GM21576 (cell line): ENCODE measurements around the gene TFEB.

Experiments
- ATAC-seq: cut with Tn5 transposase; IDR thresholded peaks from one replicate; pipeline ENCODE4 v1.9.1; 2021; ENCODE audit warnings: mild to moderate bottlenecking, moderate library complexity; ENCODE audit not compliant: unreplicated experiment

Gene TFEB

DNA sequence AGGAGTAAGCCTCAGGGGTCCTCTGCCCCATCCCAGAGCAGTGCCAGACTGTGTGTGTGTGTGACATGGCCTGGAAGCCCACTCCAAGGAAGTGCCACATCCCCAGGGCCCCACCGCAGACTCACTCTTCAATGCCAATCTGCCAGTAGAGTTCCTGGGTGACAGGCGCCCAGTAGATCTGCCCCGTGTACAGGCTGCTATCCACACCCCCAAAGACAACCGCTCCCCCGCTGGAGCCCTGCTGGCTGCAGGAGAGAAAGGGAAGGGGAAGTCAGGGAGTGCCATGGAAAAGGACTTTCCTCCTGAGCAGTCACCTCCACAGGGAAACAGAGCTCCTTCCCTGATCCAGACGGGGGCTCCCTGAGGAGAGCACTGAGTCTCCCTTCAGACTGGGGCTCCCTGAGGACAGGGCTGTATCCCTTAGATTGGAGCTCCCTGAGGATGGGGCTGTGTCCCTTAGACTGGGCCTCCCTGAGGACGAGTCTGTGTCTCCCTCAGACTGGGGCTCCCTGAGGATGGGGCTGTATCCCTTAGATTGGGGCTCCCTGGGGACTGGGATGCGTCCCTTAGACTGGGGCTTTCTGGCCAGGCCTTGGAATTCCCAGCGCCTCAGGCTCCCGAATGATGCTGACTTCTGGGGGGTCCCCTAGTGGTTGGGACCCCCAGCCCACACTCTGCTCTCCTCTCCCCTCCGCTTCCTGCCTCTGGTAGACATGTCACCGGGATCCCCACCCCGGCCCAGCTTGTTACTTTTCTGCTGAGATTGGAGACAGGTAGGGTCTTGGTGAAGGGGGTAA is 5.2 kb upstream of the TFEB start:
- ATAC-seq = no peak

DNA sequence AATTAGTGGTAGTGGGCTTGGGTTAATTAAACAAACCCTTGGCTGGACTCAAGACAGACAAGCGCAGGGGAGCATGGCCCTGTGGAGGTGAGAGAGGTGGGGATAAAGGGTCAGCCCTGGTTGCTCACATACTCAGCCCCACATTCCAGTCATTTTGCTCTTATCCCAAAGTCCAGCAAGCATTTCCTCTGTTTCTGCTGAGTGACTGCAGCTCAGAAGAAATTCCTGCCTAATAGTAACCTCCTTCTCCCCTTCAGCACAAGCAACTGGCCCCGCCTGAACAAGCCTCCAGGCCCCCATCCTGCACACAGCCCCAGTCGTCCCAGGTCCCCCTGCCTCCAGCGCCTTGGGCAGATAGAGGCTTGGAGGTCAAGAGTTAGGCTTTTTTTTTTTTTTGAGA is 3.6 kb upstream of the TFEB start:
- no peak for ATAC-seq

- ATAC-seq = no peak
These were observed 2.3 kb upstream of the TFEB start for GRCh38 chr6:41737591-41738130.

DNA sequence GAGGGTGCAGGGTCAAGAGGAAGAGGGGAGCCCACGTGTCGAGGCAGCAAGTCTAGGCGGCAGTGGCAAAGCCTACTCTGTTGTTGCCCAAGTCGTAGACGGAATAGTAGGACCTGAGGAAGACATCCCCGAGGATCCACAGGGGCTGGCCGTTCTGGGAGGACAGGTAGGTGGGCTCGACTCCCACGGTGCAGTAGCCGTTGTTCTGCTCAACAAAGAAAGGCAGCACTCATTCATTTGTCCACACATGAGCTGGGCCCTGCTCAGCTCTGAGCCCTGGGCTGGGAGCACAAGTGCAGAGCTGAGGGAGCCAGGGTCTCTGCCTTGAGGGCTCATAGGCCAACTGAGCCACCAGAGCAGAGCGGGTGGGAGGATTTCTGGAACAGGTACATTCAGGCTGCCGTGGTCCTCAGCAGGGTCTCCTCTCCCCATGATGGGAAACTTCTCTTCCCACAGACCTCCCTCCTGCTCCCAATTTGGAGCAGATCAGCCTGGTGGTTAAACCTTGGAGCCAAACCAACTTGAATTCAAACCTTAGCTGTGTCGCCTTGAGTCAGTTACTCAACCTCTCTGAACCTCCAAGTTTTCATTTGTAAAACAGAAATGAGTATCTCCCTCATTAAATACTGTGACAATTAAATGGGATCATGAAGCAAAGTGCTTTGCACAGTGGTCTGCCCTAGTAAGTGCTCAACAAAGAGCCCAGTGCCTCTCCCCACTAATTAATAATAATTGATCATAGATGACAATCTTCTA is 1.6 kb upstream of the TFEB start:
- ATAC-seq = no peak

GRCh38 chr6:41736186-41736733 is 852 bp upstream of the TFEB start:
- ATAC-seq = no peak

DNA sequence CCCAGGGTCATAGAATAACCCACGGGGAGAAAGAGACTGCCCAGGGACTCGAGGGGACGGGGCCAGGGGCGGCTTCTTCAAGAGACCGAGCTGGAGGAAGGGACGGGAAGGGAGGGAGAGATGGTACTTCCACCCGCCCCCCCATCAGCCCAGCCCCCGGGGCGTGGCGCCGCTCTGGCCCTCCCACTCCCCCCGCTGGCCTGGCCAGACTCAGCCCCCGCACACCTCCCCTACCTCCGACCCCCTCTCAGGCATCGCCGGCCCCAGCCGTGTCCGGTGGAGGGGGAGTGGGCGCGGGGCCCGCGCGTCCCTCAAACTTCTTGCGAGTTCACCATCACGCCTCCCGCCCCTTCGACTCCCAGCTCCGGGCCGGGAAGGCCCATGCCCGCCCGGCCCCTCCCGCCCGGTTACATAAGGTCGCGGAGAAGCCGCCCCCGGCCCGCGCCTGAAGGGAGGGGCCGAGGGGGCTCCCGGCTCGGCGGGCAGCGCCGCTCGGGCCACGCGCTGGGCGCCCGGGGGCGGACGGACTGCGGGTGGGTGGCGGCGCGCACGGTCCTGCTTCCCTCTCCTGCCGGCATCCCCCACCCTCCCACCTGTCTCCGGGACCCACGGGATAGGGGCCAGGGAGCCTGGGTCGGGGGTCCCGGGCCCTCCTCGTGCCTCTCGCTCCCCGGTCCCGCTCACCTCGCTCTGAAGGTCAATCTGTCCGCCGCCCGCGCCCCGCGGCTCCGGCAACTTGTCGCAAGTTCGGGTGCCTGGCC is 562 bp downstream of the TFEB start:
- peak; percentile 16 for ATAC-seq

DNA sequence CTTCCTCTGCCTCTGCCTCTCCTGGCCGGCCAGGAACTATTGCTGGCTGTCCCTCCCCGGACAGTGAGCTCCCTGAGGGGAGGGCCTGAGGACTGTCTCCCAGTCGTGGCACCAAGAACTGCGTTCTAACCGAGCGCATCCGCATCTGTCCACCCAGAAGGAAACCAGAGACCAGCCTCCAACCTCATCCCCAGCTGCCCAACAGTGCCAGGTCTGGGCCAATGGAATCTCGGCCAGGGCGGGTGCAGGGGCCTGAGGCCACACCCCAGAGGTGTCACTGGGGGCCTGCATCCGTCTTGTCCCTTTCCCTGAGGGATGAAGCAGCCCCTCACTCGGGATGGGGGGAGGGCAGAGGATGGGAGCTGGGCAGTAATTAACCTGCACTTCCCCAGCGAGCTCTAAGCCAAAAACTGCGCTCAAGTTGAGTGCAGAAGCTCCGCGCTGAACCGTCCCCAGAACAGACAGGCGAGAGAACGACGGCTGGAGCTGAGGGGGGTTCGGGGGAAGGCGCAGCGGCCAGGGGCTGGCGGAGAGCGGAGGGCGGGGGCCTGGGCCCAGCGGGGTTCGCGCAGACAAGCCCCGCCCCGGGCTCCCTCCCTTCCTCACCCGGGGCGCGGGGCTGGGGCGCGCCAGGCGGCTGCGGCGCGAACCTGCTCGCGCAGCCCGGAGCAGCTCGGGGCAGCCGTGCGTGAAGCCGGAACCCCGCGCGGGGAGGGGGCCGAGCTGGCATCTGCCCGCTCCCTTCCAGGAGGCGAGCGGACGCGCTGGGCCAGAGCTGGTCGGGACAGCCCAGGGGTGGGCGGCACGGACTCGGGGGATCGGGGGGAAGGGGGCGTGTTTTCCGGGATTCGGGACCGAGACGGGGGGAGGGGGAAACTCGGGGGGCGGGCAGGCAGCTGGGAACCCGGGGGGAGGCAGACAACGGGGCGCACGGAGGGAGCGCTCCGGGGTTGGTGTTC is 1.4 kb downstream of the TFEB start:
- peak; percentile 44 for ATAC-seq

- ATAC-seq = no peak
These were observed 2.1 kb downstream of the TFEB start for GRCh38 chr6:41733360-41733706.

GRCh38 chr6:41732591-41733359 is 2.6 kb downstream of the TFEB start:
- peak; percentile 28 for ATAC-seq

DNA sequence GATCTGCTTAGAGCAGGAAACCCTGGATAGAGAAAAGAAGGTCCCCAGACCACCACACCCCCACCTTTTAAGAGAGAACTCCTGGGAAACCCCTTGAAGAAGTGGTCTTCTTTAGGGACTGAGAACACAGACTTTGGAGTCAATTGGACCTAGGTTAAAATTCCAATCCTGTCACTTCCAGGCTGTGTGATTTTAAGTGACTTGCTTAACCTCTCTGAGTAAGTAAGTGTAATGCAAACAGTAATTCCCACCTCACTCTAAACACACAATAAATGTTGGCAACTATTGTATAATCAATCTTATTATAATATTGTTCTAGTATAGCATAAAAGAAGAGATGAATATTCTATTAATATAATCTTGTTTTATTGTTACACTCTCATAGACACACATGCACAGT is 3.3 kb downstream of the TFEB start:
- no peak for ATAC-seq

DNA sequence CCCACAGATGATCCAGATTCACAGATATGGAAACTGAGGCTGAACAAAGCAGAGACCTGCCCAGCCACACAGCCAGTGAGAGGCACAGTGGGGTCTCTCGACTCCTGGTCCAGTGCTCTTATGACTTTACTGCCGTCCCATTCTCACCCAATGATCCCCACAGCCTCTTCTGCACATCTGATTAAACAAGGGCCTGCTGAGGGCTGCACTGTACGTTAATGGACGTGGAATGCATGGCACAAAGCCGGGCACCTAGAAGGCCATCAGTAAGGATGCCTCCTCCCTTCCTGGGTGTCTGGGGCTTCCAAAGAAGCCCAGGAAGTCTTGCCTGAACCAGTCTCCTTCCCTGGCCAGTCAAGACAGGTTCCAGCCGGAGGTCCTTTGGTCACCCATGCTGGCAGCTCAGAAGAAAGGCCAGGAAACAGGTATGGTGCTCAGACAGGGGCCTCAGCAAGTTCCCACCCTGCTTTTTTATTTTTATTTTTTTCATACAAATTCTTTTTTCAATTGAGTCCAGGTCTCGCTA is 3.8 kb downstream of the TFEB start:
- no peak for ATAC-seq

DNA sequence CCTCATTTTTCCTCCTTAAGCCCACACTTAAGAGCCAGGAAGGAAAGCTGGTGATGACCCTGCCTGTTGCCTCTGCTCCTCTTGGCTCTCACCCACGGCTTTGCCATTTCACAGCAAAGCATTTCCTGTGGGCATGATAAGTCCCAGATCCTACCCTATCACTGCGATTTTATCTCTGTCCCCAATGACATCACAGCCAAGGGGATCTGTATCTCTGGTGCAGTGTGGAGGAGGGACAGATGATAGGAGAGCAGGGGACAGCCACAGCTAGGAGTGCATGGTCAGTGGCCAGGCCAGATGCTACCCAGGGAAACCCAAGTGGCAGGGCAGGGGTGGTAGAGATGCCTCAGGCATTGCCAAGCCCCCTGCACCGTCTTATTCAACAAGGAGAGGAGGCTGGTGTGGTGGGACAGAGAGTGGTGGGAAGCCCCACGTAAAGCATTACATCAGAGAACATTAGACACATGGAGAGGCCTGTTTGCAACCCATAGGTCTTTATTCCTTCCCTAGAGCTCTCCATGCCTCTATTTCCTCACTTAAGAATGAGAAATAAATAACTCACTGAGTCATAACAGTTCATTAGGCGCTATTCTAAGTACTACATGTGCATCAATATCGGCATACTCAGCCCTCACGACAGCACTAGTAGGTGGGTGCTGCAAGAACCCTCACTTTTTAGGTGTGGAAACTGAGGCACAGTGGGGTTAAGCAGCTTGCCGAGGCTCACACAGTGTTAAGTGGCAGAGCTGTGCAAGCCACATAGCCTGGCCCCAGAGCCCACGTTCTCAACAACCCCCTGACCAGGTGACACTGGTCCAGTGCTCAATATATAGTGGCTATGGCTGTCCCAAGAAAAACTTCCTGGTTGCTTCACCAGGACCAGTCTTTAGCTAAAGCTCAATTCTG is 4.6 kb downstream of the TFEB start:
- no peak for ATAC-seq

GRCh38 chr6:41729624-41730023 is 5.8 kb downstream of the TFEB start:
- ATAC-seq = no peak

DNA sequence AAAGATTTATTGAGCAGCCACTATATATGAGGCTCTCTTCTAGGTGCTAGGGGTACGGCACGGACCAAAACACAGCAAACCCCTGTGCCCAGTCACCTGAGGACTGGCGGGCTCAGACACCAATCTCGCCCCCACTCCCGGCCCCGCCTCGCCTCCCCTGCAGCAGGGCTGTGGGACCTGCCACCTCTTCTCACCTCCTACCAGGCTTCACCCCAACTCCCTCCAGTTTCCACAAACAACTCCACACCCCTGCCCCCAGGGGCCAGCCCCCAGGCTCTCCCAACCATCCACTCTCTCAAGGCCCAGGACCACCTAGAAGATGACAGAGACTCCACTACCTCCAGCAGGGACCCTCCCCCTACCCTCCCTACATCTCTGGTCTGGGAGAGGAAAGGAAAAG is 6.5 kb downstream of the TFEB start:
- no peak for ATAC-seq

DNA sequence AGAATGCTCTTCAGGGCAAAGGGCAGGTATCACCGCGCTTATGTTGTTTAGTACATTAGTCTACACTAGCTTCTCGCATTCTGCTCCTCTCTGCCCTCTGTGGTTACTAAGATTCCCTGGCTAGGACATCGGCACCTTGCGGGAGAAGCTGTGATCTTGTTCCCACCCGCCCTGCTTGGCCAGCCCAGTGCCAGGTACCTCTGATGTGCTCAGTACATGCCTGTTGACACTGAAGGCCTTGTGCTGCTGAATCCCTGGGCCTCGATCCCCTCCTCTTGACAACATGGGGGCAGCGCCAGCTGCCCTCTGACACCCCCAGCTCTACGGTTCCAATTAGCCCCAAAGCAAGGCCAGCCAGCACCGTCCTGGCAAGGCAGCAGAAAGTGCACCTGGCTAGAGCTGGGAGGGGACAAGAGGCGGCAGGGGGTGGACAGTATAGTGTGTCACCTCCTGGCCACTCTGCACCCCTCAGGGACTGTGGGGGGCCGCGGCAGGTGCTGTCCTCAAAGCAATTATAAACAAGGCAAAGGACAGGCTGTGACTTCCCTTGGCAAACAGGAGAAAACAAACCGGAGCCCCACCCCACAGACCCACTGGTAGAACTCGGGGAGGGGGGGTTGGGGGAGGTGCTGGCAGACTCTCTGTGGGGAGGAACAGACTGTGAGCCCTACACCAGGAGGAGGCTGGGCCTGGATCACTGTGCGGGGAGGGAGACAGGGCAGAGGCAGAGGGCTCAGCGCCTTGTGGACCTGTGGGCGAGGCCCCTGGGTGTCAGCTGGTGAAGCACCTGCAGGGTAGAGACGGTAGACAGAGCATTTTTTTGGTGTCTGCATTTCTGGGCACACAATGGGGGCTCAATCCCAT is 7.1 kb downstream of the TFEB start:
- ATAC-seq = no peak

DNA sequence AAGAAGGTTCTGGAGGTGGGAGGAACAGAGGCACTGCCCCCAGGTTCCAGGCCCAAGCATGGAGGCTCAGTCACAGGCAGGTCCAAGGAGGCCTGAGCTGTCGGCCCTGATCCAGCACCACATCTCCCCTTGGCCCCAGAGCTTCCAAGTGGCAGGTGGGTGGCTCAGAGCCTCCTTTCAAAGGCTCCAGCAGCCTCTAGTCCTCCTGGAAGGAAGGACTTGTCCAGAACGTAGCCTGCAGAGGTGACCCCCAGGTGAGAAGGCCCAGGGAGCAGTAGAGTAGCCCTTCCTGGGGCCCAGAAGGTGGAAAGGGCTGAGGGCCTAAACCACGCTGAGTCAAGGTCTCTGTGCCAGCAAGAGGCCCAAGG is 7.7 kb downstream of the TFEB start:
- no peak for ATAC-seq

- no peak for ATAC-seq
These were observed 8.5 kb downstream of the TFEB start for GRCh38 chr6:41726876-41727275.
